ENCODE data around the gene NEK7. TPM values are rescaled to one million over a fixed set of nuclear protein-coding genes. Genes with fewer than 3 reads are reported as not detected.
"Not testable (repeated sequence)": the region's sequence is repeated elsewhere in the genome, so short reads cannot be mapped to it uniquely, and the experiment has no call there.

Gene NEK7
- total and polyA plus RNA-seq, 2 of the 4 experiments (the other 2 are of a cell fraction), result 89.0 to 467 TPM

GRCh38 chr1:198191117-198191516, 34.3 kb downstream of the NEK7 start:
- Histone ChIP-seq H4K20me1 (ENCODE audit: insufficient read depth, low read length) (peaks cover 31% of the 10 kb centered on the region), H3K27me3 (ENCODE audit: control insufficient read depth, insufficient read depth, low read length) (no peaks in the 10 kb centered on the region), H2AK9ac (replicated peaks; ENCODE audit: low read depth, low read length, poor library complexity) (no peak overlapping the region), H2BK20ac (ENCODE audit: low read depth, low read length) (no peak overlapping the region), H3K23ac (ENCODE audit: low read depth, low read length) (no peak overlapping the region), H3K56ac (ENCODE audit: extremely low read depth, insufficient read depth, low read length) (no peak overlapping the region), H3K36me3 (ENCODE audit: control insufficient read depth, insufficient read depth, low read length) (no peaks in the 10 kb centered on the region), H3K27ac (ENCODE audit: insufficient read depth, low read length) (no peak overlapping the region), H3K4me3 (ENCODE audit: insufficient read depth, low read depth, low read length) (no peak overlapping the region), H3K4ac (ENCODE audit: low read depth, low read length) (no peak overlapping the region), H2BK120ac (ENCODE audit: low read depth, low read length) (no peak overlapping the region), H3K9me1 (ENCODE audit: insufficient read depth, low read length) (no peaks in the 10 kb centered on the region), H2BK5ac (ENCODE audit: low read depth, low read length, poor library complexity, severe bottlenecking) (no peak overlapping the region), H3K9ac (ENCODE audit: low read depth, low read length) (no peak overlapping the region), H4K5ac (ENCODE audit: low read depth, low read length) (no peak overlapping the region), H4K91ac (ENCODE audit: insufficient read depth, low read depth, low read length) (no peak overlapping the region), H2AK5ac (ENCODE audit: low read depth, low read length) (no peak overlapping the region), H3K4me2 (ENCODE audit: low read depth, low read length) (no peak overlapping the region), H3K18ac (ENCODE audit: low read depth, low read length) (no peak overlapping the region), H2BK15ac (ENCODE audit: low read depth, low read length) (no peak overlapping the region), H3K79me1 (ENCODE audit: low read depth in 1 of 2, low read length in 2 of 2) (peaks cover 15 to 42% of the 10 kb centered on the region in 2 experiments), H4K8ac (ENCODE audit: low read depth in 2 of 2, low read length in 2 of 2) (no peak overlapping the region), H2AFZ (replicated peaks; ENCODE audit: low read length, poor library complexity) (no peak overlapping the region), H3K4me1 (ENCODE audit: control insufficient read depth, insufficient read depth, low read length) (peaks cover 8% of the 10 kb centered on the region; the same call in 1 of the 2 replicates), H3K9me3 (ENCODE audit: control insufficient read depth, insufficient read depth, low read length) (no peaks in the 10 kb centered on the region), H3K14ac (replicated peaks; ENCODE audit: low read depth, low read length) (no peak overlapping the region)
- ATAC-seq (ENCODE audit: low read depth) (no peak), DNase-seq (no peak)
- TF ChIP-seq MAZ (IDR thresholded peaks at IDR 0.05; ENCODE audit: borderline replicate concordance, low read depth, low read length), result no peak
- dilution Hi-C loops (cut with HindIII; ENCODE audit: low sequenced_read_pairs, unreplicated experiment) (no loop called here), intact Hi-C loops (cut with micrococcal nuclease) (no loop called here), in situ Hi-C loops (cut with MboI; ENCODE audit: low sequenced_read_pairs) (no loop called here)
- ChIA-PET POLR2A (ENCODE audit: unreplicated experiment) (no interaction called here), CTCF (no interaction called here)
- BruUV-seq (replicated peaks), result no TSS peak
- WGBS, 2 experiments (ENCODE audit: extremely low coverage in 2 of 2, insufficient read length in 1 of 2), result no CpG with 5 or more reads among the region's 2 CpGs

- H3K14ac ChIP-seq (replicated peaks; ENCODE audit: low read depth, low read length); H3K4me3 ChIP-seq (ENCODE audit: insufficient read depth, low read depth, low read length); dilution Hi-C loops (cut with HindIII; ENCODE audit: low sequenced_read_pairs, unreplicated experiment); H3K4me2 ChIP-seq (ENCODE audit: low read depth, low read length); H3K23ac ChIP-seq (ENCODE audit: low read depth, low read length); intact Hi-C loops (cut with micrococcal nuclease); H4K8ac ChIP-seq (ENCODE audit: low read depth in 2 of 2, low read length in 2 of 2); H4K91ac ChIP-seq (ENCODE audit: insufficient read depth, low read depth, low read length); CTCF ChIA-PET; H3K56ac ChIP-seq (ENCODE audit: extremely low read depth, insufficient read depth, low read length); H2BK15ac ChIP-seq (ENCODE audit: low read depth, low read length); ATAC-seq (ENCODE audit: low read depth); in situ Hi-C loops (cut with MboI; ENCODE audit: low sequenced_read_pairs); H2AK5ac ChIP-seq (ENCODE audit: low read depth, low read length); H3K4ac ChIP-seq (ENCODE audit: low read depth, low read length); H2BK120ac ChIP-seq (ENCODE audit: low read depth, low read length); H2BK20ac ChIP-seq (ENCODE audit: low read depth, low read length); H2AFZ ChIP-seq (replicated peaks; ENCODE audit: low read length, poor library complexity); H3K9me3 ChIP-seq (ENCODE audit: control insufficient read depth, insufficient read depth, low read length); H3K27me3 ChIP-seq (ENCODE audit: control insufficient read depth, insufficient read depth, low read length); H3K36me3 ChIP-seq (ENCODE audit: control insufficient read depth, insufficient read depth, low read length); DNase-seq; H3K9ac ChIP-seq (ENCODE audit: low read depth, low read length); H3K18ac ChIP-seq (ENCODE audit: low read depth, low read length); H3K27ac ChIP-seq (ENCODE audit: insufficient read depth, low read length); H4K5ac ChIP-seq (ENCODE audit: low read depth, low read length); H3K9me1 ChIP-seq (ENCODE audit: insufficient read depth, low read length); H2BK5ac ChIP-seq (ENCODE audit: low read depth, low read length, poor library complexity, severe bottlenecking); BruUV-seq (replicated peaks); H3K4me1 ChIP-seq (ENCODE audit: control insufficient read depth, insufficient read depth, low read length); H2AK9ac ChIP-seq (replicated peaks; ENCODE audit: low read depth, low read length, poor library complexity): not testable (repeated sequence)
- WGBS, 2 experiments (ENCODE audit: extremely low coverage in 2 of 2, insufficient read length in 1 of 2), result no CpG with 5 or more reads among the region's 1 CpG
- Histone ChIP-seq H3K79me1 (ENCODE audit: low read depth in 1 of 2, low read length in 2 of 2) (peaks cover 16 to 39% of the 10 kb centered on the region in 2 experiments), H4K20me1 (ENCODE audit: insufficient read depth, low read length) (peaks cover 29% of the 10 kb centered on the region)
- POLR2A ChIA-PET (ENCODE audit: unreplicated experiment), result interaction anchor here (0.6 kb wide), 1 partner anchor 10 kb away, joined by 6 read pairs; no protein-coding TSS in a partner anchor
These were observed 37.1 kb downstream of the NEK7 start for GRCh38 chr1:198193871-198194270.
